ENCODE measurements around the gene RPH3AL. TPM values are rescaled to one million over a fixed set of nuclear protein-coding genes. Genes with fewer than 3 reads are reported as not detected.

RPH3AL gene
- total and polyA plus RNA-seq, 12 donors = 3.6 to 11.1 (median 6.0) TPM

DNA sequence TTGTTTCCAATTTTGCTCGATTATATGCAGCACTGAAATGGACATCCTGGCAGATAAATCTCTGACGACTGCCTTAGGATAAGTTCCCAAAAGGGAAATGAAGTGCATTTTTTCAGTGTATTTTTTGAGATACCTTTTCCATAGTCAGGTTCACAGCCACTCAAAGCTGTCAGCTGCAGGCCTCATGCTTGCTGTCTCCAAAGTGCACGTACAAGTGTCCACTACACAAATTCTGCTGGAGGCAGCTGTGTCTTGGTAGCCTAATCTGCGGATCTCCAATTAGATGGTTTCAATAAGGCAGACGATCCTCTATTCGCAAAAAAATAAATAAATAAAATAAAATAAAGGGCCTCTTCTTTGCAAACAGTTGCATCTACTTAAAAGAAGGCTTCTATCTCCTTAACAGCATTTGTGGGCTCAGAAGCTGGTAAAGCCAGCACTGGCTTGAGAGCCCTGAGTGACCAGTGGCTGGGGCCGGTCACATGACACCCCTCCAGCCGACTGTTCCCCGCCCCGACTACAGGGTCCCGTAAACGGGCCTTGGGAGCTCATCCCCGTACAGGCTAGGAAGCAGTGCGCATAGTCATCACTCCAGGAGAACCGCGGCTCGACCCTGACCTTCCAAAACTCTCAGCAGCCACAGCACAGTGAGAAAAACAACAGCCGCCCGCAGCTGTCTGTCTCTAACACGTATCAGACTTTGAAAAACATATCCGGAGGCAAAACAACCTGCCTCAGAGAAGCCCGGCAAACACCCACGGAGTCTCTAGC lies 18.8 kb downstream of the RPH3AL start:
- Histone ChIP-seq H3K4me3 (peak overlapping the region; percentile 10 to 65 (median 46)), H3K27me3 (peaks cover 0 to 36% (median 0%) of the 10 kb centered on the region in 7 donors), H3K4me1 (peaks cover 11 to 56% (median 37%) of the 10 kb centered on the region in 9 donors), H3K36me3 (no peaks in the 10 kb centered on the region), H3K9me3 (no peaks in the 10 kb centered on the region), H3K27ac (peak overlapping the region; percentile 88 to 97 (median 92))
- TF ChIP-seq, protein P1, sequence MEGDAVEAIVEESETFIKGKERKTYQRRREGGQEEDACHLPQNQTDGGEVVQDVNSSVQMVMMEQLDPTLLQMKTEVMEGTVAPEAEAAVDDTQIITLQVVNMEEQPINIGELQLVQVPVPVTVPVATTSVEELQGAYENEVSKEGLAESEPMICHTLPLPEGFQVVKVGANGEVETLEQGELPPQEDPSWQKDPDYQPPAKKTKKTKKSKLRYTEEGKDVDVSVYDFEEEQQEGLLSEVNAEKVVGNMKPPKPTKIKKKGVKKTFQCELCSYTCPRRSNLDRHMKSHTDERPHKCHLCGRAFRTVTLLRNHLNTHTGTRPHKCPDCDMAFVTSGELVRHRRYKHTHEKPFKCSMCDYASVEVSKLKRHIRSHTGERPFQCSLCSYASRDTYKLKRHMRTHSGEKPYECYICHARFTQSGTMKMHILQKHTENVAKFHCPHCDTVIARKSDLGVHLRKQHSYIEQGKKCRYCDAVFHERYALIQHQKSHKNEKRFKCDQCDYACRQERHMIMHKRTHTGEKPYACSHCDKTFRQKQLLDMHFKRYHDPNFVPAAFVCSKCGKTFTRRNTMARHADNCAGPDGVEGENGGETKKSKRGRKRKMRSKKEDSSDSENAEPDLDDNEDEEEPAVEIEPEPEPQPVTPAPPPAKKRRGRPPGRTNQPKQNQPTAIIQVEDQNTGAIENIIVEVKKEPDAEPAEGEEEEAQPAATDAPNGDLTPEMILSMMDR (IDR thresholded peaks at IDR 0.05) = no peak
- DNase-seq (peak; percentile 79 to 82), ATAC-seq (peak; percentile 80 to 87 (median 85))
- WGBS, 2 donors = 15 to 19% methylated on average over 23 of the region's 23 CpGs
- intact Hi-C loops (cut with DNase I) = loop anchor here in 3 of 10 donors (2.0 to 5.0 kb wide), 4 partner anchors 15 to 53 kb away; no protein-coding TSS in a partner anchor

DNA sequence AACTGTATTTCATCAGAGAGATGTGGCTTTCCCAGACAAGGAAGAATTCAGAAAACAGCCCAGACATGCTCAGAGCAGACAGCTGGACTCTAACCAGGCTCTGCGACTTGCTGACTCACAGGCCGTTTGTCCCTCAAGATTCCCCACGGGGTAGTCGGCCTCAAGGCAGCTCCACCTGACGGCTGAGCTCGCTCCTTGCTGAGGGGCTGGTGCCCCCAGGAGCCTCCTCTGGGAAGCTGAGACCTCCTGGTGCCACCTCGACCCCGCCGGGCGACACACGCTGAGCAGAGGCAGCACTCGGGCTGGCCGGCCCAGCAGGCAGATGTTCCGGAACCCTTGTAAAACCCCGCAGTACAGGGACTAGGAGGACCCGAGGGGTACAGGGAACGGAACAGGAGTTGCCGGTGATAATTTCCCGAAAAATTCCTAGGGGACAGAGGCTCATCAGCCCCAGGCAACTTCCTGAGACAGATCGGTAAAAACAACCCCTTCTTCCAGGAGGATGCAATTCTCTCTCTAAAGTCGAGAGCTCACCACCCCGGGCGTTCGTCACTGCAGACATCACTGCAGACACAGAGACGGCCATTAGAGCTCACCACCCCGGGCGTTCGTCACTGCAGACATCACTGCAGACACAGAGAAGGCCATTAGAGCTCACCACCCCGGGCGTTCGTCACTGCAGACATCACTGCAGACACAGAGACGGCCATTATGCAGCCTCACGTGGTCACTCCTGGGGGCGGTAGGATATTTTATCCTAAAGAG lies 19.9 kb downstream of the RPH3AL start:
- TF ChIP-seq, protein P1 (IDR thresholded peaks at IDR 0.05) = peak in 2 of 9 donors; percentile 4 to 9
- 45 to 54% methylated on average over 34 of the region's 34 CpGs for WGBS, 2 donors
- H3K9me3 ChIP-seq = no peaks in the 10 kb centered on the region
- H3K4me1 ChIP-seq = peaks cover 11 to 56% (median 37%) of the 10 kb centered on the region in 9 donors
- peak; percentile 14 to 51 (median 34) for ATAC-seq
- peaks cover 0 to 36% (median 0%) of the 10 kb centered on the region in 7 donors for H3K27me3 ChIP-seq
- intact Hi-C loops (cut with DNase I) = loop anchor here in 3 of 10 donors (2.0 to 5.0 kb wide), 3 partner anchors 18 to 55 kb away; no protein-coding TSS in a partner anchor
- H3K27ac ChIP-seq = peak overlapping the region; percentile 88 to 97 (median 92)
- no peaks in the 10 kb centered on the region for H3K36me3 ChIP-seq
- peak overlapping the region; percentile 8 to 65 (median 46) for H3K4me3 ChIP-seq
- DNase-seq = peak in 1 of 2 donors; percentile 42

- ATAC-seq (peak in 6 of 8 donors; percentile 1 to 20 (median 8)), DNase-seq (no peak)
- intact Hi-C loops (cut with DNase I) = loop anchor here in 3 of 10 donors (2.0 to 5.0 kb wide), 3 partner anchors 19 to 55 kb away; no protein-coding TSS in a partner anchor
- Histone ChIP-seq H3K4me1 (peaks cover 11 to 56% (median 37%) of the 10 kb centered on the region in 9 donors), H3K4me3 (peak overlapping the region; percentile 18 to 65 (median 46)), H3K9me3 (no peaks in the 10 kb centered on the region), H3K27me3 (peaks cover 0 to 36% (median 0%) of the 10 kb centered on the region in 7 donors), H3K27ac (peak overlapping the region; percentile 88 to 97 (median 92)), H3K36me3 (peaks cover 0 to 4% (median 0%) of the 10 kb centered on the region in 9 donors)
- WGBS, 2 donors = 54 to 79% methylated on average over 11 of the region's 11 CpGs
- TF ChIP-seq, protein P1 (IDR thresholded peaks at IDR 0.05) = no peak
These were observed 20.6 kb downstream of the RPH3AL start for GRCh38 chr17:332023-332422.

Data from heart right ventricle (tissue), 16 donors.